Left renal pelvis (tissue), 4 donors: ENCODE data around the gene DOCK9. TPM values are rescaled to one million over a fixed set of nuclear protein-coding genes. Genes with fewer than 3 reads are reported as not detected.
A peak's percentile ranks its signal among the peaks of the same experiment; 100 is the strongest.

ENCODE experiments used
- DNase-seq, 4 donors: peaks; one replicate each; pipeline ENCODE4 v3.0.0-alpha.2; 2013; ENCODE audit warnings: low read depth in 4 of 4, low spot score in 3 of 4
- polyA plus RNA-seq, 4 donors: library from polyadenylated mRNA; unstranded; fragments of 120-200 nt; gene quantifications; one replicate each; pipeline ENCODE4 v1.2.1, GENCODE V29; 2013; ENCODE audit not compliant: insufficient read length in 4 of 4

DOCK9 gene
- polyA plus RNA-seq, 4 donors, result 56.8 to 65.5 (median 64.8) TPM

GRCh38 chr13:98869408-98870090 is 108.3 kb downstream of the DOCK9 start:
- no peak for DNase-seq

DNA sequence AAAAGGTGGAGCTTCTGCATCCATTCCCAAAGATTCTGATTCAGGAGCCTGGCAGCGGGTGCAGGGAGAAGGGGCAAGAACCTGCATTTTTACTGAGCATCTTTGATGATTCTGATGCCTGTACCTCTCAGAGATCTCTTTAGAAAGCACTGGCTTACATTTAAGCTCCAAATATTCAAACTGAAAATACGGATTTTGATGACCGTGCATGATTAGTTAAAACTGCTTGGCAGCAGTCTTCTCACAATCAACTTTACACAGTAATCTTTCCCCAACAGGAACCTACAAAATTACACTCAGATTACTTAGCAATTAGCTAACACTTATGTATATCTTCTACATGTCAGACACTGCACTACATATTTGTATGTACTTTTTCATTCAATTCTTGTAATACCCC is 108.9 kb downstream of the DOCK9 start:
- DNase-seq, result no peak

- DNase-seq, result no peak
Observed at GRCh38 chr13:98866882-98867281, 111.0 kb downstream of the DOCK9 start.

DNA sequence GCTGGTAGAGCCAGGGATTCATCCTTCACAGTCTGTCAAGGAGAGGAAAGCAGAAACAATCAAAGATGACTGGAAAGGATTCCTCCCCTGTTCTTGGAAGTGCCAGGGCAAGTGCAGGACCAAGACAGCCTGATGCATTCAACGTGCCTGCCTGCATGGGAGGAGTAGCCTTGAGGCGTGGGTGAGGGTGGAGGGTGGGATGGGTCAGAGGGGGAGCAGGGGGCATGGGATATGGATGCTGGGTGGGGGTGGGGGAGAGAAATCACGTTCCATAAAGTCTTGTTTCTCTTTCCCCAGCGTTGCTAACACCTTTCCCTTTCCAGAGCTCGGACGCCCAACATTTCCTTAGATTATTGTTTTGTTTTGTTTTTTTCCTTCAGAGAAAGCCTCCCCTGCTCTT is 117.4 kb downstream of the DOCK9 start:
- no peak for DNase-seq

DNA sequence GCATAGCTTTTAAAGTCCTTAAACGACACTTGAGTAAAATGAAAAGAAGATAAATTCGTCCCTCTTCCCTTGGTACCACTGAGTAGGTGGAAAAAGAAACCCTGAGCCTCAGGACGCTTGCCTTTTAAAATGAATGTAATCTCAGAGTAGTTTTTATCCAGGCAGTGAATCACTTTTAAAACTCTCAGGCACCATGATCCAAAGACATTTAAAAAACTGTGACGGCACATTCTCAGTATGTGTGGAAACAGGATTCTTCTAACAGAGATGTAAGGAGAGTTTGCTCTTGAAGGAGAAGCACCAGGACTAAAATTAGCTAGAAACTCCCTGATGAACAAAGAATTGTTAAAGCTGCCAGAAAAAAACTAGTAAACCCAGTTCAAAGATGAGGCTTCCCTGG is 119.7 kb downstream of the DOCK9 start:
- no peak for DNase-seq

DNA sequence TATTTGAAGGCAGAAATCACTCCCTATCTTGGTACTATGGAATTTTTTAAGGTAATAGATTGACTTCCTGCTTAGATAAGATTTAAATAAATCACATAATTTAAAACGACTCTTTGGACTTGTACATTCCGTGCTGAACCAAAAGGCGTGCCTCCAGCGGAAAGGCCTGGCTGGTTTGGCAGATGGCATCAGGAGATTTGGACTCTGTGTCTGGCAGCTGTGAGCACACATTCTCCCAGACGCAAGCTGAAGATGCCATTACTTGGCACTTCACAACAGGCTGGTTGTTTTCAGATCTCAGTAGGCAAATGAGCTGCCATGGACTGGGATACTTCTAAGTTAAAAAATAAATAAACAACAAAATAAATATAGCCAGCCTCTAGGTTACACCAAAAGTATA is 120.9 kb downstream of the DOCK9 start:
- DNase-seq, result no peak

GRCh38 chr13:98854448-98854847 is 123.4 kb downstream of the DOCK9 start:
- DNase-seq, result no peak

- no peak for DNase-seq
Observed at GRCh38 chr13:98853771-98854221, 124.1 kb downstream of the DOCK9 start.

- DNase-seq, result no peak
Observed at GRCh38 chr13:98851276-98851675, 126.6 kb downstream of the DOCK9 start.

- DNase-seq, result no peak
Observed at GRCh38 chr13:98848746-98849145, 129.1 kb downstream of the DOCK9 start.

DNA sequence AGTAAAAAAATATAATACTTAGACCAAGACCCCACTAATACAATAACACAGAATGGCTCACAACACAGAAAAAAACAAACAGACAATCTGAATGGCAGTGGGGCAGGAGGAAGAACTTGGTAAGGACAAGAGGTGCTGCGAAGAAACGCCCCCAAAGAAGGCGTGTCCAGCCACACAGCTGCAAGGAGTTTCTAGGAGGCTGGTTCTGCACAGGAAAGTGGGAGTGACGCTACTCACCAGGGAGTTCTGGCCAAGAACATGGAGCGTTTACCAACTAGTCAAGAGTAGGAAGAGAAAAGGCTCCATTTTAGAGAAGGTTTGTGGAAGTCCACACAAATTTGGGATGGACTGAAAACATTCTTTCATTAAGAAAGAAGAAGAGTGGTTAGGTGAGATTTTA is 130.1 kb downstream of the DOCK9 start:
- DNase-seq, result no peak

GRCh38 chr13:98846986-98847385 is 130.9 kb downstream of the DOCK9 start:
- DNase-seq, result no peak

- DNase-seq, result no peak
Observed at GRCh38 chr13:98846521-98846920, 131.3 kb downstream of the DOCK9 start.

- no peak for DNase-seq
Observed at GRCh38 chr13:98845742-98846141, 132.1 kb downstream of the DOCK9 start.

GRCh38 chr13:98844021-98844420 is 133.8 kb downstream of the DOCK9 start:
- DNase-seq, result no peak

DNA sequence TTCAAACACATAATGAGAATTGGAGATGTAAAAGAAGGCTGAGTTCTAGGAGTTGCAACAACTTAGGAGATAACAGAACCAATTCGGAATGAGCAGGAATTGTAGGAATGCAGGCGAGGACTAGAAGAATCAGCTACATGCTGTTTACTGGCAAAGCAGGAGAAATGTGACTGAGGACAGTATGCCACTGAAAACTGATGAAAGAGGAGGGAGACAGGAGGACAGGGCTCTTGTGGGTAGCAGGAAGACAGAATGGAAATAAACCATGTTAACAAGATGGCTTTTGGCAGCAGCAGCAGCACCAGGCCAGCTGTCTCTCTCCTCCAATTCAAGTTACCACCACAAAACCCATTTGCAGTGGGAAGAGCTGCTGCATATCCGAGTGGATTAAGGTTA is 134.4 kb downstream of the DOCK9 start:
- no peak for DNase-seq

DNA sequence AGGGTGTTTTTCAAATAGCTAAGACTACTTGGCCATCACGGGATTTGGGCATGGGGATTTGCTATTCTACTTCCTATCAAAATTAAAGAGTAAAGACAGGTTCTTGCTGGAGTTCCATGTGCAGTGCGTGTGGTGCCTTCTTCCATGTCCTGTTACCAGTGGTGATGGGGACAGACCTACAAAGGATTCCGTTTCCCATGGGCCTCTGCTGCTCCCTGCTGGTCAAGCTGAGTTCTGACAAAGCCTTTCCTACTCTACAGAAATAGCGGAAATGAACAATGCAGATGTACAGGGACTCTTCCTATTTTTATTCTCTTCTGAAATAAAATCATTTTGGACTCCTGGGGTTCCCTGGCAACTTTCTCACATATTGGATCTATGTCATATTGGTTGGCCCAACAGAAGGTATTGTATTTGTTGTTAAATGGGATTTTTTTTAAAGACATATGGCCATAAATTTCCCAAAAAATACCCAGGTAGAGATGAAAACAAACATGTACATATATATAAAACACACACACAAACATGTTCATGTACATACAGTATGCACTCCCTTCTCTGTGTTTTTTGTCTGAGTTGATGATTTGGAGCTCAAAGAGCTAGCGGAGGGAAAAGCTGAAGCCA is 134.9 kb downstream of the DOCK9 start:
- DNase-seq, result peak; percentile 58 to 70 (median 66)

GRCh38 chr13:98842070-98842469 is 135.8 kb downstream of the DOCK9 start:
- no peak for DNase-seq

DNA sequence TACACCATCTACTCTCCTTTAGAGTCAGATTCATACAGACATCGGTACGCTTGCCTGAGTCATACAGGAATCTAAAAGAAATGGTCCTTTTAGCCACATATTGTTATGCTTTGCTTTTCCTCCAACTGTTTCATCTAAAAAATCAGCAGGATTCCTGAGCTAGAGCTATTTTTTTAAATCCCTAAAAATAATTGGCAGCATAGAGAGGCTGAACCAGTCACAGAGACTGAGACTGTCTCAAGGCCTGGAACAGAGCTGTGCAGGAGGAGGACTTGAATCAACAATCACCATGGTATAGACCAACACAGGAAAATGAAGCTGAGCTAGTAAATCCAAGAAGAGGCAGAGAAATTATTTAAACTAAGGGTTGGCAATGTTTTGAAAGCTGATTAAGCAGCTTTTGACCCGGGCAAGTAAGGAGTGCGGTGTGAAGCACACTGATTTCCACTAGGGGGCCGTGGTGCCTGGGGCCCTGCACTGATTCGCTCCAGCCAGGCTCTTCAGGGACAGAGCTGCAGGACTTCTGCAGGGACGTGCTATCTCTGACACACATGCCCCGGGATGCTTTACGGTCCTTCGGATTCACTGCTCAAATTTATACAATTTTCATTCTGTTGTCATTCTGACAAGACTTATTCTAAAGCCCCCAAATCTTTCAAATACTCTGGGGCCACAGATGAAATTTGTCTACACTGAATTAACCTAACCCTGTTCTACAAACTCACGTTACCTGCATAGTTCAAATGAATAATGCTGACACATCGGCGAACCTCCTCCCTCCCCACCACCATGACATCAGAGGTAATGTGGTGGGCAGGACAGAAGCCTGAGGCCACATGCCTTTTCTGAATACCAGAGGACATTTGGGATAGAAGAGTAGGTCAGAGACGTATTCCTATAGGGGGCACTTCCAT is 137.8 kb downstream of the DOCK9 start:
- DNase-seq, result no peak

DNA sequence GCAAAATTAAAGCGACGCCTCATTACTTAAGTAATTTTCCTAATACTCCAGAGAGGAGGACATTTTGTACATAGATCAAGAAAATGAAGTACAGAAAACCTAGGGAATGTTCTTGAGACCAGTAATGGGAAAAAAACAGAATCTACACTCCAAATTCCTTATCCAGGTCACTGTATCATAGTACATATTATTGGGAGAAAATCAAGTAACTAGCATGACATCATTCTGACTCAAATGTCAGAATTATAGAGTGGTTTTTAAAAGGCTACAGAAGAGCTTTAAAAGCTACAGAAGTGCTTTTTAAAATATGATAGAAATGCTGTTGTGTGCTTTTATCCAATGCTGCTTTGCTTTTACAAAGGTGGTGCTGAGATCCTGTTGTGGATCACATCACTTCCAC is 139.1 kb downstream of the DOCK9 start:
- no peak for DNase-seq

GRCh38 chr13:98837896-98838295 is 140.0 kb downstream of the DOCK9 start:
- no peak for DNase-seq
